ENCODE measurements around the gene NUP62. TPM values are rescaled to one million over a fixed set of nuclear protein-coding genes. Genes with fewer than 3 reads are reported as not detected.

Gene NUP62
- total and polyA plus RNA-seq, 2 experiments from 2014 or later, result 55.5 to 99.4 TPM

DNA sequence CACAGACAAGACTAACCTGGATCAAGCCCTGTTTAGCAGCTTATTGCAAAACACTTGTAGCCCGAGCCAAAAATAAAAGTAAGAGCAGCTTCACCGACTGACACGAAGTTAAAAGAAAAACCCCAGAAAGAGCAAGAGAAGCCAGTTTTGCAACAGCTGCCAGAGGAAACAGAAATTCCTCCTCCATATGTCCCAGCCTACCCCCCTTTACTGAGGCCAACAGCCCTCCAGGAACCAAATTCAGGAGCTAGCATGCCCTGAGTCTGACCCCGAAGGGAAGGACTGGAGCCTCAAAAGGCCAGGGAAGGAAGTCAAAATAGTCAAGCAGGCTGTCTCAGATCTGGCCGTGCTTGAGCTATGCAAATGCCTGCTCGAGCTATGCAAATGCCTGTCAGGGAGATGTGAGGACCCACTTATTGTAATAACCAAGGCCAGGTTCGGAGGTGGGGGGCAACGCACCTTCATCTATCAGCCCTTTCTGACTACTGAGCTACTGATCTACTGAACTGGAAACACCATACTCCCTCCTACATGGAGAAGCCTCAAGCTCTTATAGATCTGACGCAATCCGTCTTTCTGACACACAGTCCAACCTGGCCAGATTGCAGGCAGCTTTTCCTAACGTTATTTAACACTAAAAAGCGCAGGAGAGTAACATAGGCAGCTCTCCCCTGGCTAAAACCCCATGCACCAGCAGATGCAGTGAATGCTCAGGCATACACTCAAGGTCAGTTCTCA, 25.0 kb upstream of the NUP62 start:
- Mint-ChIP-seq H3K27ac (no peak overlapping the region), H3K9me3 (peaks cover 12% of the 10 kb centered on the region), H3K4me3 (no peak overlapping the region), H3K27me3 (ENCODE audit: insufficient read depth, low read depth, poor library complexity) (peaks cover 12% of the 10 kb centered on the region), H3K36me3 (ENCODE audit: low read depth) (no peaks in the 10 kb centered on the region; the same call in 2 of the 3 replicates), H3K4me1 (peaks cover 31% of the 10 kb centered on the region)
- no peak for TF ChIP-seq EZH2phosphoT487 (IDR thresholded peaks at IDR 0.05; ENCODE audit: unreplicated experiment)
- no peak for TF ChIP-seq JUNB (IDR thresholded peaks at IDR 0.05; ENCODE audit: unreplicated experiment)
- no peak for TF ChIP-seq EZH2 (IDR thresholded peaks at IDR 0.05; ENCODE audit: low read depth, unreplicated experiment)
- TF ChIP-seq ZNF114 (CRISPR knock-in tag; IDR thresholded peaks at IDR 0.05), result no peak
- H3K79me2 ChIP-seq (replicated peaks; ENCODE audit: insufficient read depth), result no peaks in the 10 kb centered on the region
- ATAC-seq (peak; percentile 33; the same call in 2 of the 3 replicates), DNase-seq (ENCODE audit: low spot score) (peak; percentile 26)
- peak overlapping the region; percentile 49; the same call in 1 of the 2 replicates for H3K4me2 ChIP-seq
- H3K4me1 ChIP-seq (ENCODE audit: insufficient read depth), result peaks cover 39% of the 10 kb centered on the region; the same call in 1 of the 2 replicates
- H3K4me3 ChIP-seq, result no peak overlapping the region
- H3K27me3 ChIP-seq (ENCODE audit: insufficient read depth), result no peaks in the 10 kb centered on the region
- H3K27ac ChIP-seq (ENCODE audit: low read depth), result no peak overlapping the region
- H3K9me2 ChIP-seq (ENCODE audit: insufficient read depth), result no peaks in the 10 kb centered on the region
- H4K20me1 ChIP-seq (replicated peaks; ENCODE audit: insufficient read depth), result no peaks in the 10 kb centered on the region
- H2AFZ ChIP-seq, result peak overlapping the region; percentile 60
- H3K36me3 ChIP-seq (ENCODE audit: insufficient read depth), result no peaks in the 10 kb centered on the region
- H3F3A ChIP-seq (replicated peaks; ENCODE audit: low read depth), result no peaks in the 10 kb centered on the region

DNA sequence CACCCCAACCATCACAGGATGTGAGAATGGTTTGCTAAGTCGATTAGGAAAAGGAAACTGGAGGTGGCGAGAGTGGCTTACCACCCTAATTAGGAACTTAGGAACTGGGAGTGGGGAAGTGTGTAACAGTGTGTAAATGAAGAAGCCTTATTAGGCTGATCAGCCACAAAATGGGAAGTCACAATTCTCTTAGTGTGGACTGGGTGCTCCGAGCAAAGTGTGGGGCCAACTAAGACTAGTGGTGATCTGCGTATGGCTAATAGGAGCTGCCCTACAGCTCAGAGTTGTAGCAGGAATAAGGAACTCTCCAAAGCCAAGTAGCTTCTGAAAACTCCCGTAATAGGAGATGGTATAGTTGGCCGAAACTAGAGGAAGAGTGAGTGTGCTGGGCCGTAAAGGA, 24.1 kb upstream of the NUP62 start:
- Mint-ChIP-seq H3K4me1 (peaks cover 31% of the 10 kb centered on the region), H3K4me3 (no peak overlapping the region), H3K27me3 (ENCODE audit: insufficient read depth, low read depth, poor library complexity) (peaks cover 14% of the 10 kb centered on the region), H3K36me3 (ENCODE audit: low read depth) (no peaks in the 10 kb centered on the region; the same call in 2 of the 3 replicates), H3K9me3 (peaks cover 12% of the 10 kb centered on the region), H3K27ac (no peak overlapping the region)
- no peak for TF ChIP-seq EZH2 (IDR thresholded peaks at IDR 0.05; ENCODE audit: low read depth, unreplicated experiment)
- no peak for TF ChIP-seq POLR2AphosphoS5 (IDR thresholded peaks at IDR 0.05; ENCODE audit: low read depth)
- TF ChIP-seq JUNB (IDR thresholded peaks at IDR 0.05; ENCODE audit: unreplicated experiment), result no peak
- TF ChIP-seq NANOG (IDR thresholded peaks at IDR 0.05; ENCODE audit: borderline replicate concordance), result no peak
- TF ChIP-seq, protein P1, sequence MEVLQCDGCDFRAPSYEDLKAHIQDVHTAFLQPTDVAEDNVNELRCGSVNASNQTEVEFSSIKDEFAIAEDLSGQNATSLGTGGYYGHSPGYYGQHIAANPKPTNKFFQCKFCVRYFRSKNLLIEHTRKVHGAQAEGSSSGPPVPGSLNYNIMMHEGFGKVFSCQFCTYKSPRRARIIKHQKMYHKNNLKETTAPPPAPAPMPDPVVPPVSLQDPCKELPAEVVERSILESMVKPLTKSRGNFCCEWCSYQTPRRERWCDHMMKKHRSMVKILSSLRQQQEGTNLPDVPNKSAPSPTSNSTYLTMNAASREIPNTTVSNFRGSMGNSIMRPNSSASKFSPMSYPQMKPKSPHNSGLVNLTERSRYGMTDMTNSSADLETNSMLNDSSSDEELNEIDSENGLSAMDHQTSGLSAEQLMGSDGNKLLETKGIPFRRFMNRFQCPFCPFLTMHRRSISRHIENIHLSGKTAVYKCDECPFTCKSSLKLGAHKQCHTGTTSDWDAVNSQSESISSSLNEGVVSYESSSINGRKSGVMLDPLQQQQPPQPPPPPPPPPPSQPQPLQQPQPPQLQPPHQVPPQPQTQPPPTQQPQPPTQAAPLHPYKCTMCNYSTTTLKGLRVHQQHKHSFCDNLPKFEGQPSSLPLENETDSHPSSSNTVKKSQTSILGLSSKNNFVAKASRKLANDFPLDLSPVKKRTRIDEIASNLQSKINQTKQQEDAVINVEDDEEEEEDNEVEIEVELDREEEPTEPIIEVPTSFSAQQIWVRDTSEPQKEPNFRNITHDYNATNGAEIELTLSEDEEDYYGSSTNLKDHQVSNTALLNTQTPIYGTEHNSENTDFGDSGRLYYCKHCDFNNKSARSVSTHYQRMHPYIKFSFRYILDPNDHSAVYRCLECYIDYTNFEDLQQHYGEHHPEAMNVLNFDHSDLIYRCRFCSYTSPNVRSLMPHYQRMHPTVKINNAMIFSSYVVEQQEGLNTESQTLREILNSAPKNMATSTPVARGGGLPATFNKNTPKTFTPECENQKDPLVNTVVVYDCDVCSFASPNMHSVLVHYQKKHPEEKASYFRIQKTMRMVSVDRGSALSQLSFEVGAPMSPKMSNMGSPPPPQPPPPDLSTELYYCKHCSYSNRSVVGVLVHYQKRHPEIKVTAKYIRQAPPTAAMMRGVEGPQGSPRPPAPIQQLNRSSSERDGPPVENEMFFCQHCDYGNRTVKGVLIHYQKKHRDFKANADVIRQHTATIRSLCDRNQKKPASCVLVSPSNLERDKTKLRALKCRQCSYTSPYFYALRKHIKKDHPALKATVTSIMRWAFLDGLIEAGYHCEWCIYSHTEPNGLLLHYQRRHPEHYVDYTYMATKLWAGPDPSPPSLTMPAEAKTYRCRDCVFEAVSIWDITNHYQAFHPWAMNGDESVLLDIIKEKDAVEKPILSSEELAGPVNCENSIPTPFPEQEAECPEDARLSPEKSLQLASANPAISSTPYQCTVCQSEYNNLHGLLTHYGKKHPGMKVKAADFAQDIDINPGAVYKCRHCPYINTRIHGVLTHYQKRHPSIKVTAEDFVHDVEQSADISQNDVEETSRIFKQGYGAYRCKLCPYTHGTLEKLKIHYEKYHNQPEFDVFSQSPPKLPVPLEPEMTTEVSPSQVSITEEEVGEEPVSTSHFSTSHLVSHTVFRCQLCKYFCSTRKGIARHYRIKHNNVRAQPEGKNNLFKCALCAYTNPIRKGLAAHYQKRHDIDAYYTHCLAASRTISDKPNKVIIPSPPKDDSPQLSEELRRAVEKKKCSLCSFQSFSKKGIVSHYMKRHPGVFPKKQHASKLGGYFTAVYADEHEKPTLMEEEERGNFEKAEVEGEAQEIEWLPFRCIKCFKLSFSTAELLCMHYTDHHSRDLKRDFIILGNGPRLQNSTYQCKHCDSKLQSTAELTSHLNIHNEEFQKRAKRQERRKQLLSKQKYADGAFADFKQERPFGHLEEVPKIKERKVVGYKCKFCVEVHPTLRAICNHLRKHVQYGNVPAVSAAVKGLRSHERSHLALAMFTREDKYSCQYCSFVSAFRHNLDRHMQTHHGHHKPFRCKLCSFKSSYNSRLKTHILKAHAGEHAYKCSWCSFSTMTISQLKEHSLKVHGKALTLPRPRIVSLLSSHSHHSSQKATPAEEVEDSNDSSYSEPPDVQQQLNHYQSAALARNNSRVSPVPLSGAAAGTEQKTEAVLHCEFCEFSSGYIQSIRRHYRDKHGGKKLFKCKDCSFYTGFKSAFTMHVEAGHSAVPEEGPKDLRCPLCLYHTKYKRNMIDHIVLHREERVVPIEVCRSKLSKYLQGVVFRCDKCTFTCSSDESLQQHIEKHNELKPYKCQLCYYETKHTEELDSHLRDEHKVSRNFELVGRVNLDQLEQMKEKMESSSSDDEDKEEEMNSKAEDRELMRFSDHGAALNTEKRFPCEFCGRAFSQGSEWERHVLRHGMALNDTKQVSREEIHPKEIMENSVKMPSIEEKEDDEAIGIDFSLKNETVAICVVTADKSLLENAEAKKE (CRISPR knock-in tag; IDR thresholded peaks at IDR 0.05), result no peak
- no peak for TF ChIP-seq STAT1 (IDR thresholded peaks at IDR 0.05; ENCODE audit: unreplicated experiment)
- TF ChIP-seq ZNF331 (CRISPR knock-in tag; IDR thresholded peaks at IDR 0.05; ENCODE audit: low read depth), result no peak
- TF ChIP-seq, protein P2, sequence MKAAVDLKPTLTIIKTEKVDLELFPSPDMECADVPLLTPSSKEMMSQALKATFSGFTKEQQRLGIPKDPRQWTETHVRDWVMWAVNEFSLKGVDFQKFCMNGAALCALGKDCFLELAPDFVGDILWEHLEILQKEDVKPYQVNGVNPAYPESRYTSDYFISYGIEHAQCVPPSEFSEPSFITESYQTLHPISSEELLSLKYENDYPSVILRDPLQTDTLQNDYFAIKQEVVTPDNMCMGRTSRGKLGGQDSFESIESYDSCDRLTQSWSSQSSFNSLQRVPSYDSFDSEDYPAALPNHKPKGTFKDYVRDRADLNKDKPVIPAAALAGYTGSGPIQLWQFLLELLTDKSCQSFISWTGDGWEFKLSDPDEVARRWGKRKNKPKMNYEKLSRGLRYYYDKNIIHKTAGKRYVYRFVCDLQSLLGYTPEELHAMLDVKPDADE (IDR thresholded peaks at IDR 0.05), result no peak
- Histone ChIP-seq H3K4me2 (no peak overlapping the region), H3K27ac (ENCODE audit: low read depth) (no peak overlapping the region), H3F3A (replicated peaks; ENCODE audit: low read depth) (no peaks in the 10 kb centered on the region), H3K9me2 (ENCODE audit: insufficient read depth) (no peaks in the 10 kb centered on the region), H4K20me1 (replicated peaks; ENCODE audit: insufficient read depth) (no peaks in the 10 kb centered on the region), H3K27me3 (ENCODE audit: insufficient read depth) (no peaks in the 10 kb centered on the region), H3K4me3 (no peak overlapping the region), H2AFZ (no peak overlapping the region), H3K36me3 (ENCODE audit: insufficient read depth) (no peaks in the 10 kb centered on the region), H3K79me2 (replicated peaks; ENCODE audit: insufficient read depth) (no peaks in the 10 kb centered on the region), H3K4me1 (ENCODE audit: insufficient read depth) (peaks cover 39% of the 10 kb centered on the region; the same call in 1 of the 2 replicates)
- ATAC-seq, result no peak
- DNase-seq (ENCODE audit: low spot score), result no peak
